DND-41 (cell line): Measurements from ENCODE around the gene THRA.

Source experiments
- ATAC-seq: fragments of 200-7000 bp; cut with Tn5 transposase; 3 replicates; pipeline ENCODE4 v1.9.1; 2021; ENCODE audit warnings: low read depth; ENCODE audit not compliant: insufficient read depth
- DNase-seq: peaks from one replicate; pipeline ENCODE4 v3.0.0-alpha.2; 2020
- H2AFZ ChIP-seq: 2 replicates; pipeline ENCODE4 v1.6.0; 2012; ENCODE audit warnings: low read depth, low read length
- H3K27ac ChIP-seq: 2 replicates; pipeline ENCODE4 v1.5.1; 2012; ENCODE audit warnings: low read length, inconsistent platforms
- H3K27me3 ChIP-seq: fragments of 200-600 bp; sonication (generic); 2 replicates; pipeline ENCODE4 v1.6.0; 2012; ENCODE audit warnings: low read length, mild to moderate bottlenecking, inconsistent platforms; ENCODE audit not compliant: insufficient read depth, poor library complexity
- H3K36me3 ChIP-seq: 2 replicates; pipeline ENCODE4 v1.5.1; 2012; ENCODE audit warnings: low read length, inconsistent platforms; ENCODE audit not compliant: insufficient read depth
- H3K4me1 ChIP-seq: 2 replicates; pipeline ENCODE4 v1.5.1; 2012; ENCODE audit warnings: mild to moderate bottlenecking, low read length; ENCODE audit not compliant: insufficient read depth
- H3K4me2 ChIP-seq: 2 replicates; pipeline ENCODE4 v1.6.0; 2012; ENCODE audit warnings: mild to moderate bottlenecking, moderate library complexity, low read length, inconsistent platforms; ENCODE audit not compliant: insufficient read depth
- H3K4me3 ChIP-seq, 2 experiments: fragments of 200-600 bp in 1 of 2; shearing (Covaris generic) in 1 of 2; 2 replicates each; pipeline ENCODE4 v1.5.1; 2012 to 2016; ENCODE audit warnings: inconsistent platforms in 2 of 2, low read length in 2 of 2, mild to moderate bottlenecking in 2 of 2, low read depth in 1 of 2, moderate library complexity in 1 of 2
- H3K79me2 ChIP-seq: 2 replicates; pipeline ENCODE4 v1.6.0; 2012; ENCODE audit warnings: low read length, inconsistent platforms; ENCODE audit not compliant: insufficient read depth
- H3K9ac ChIP-seq: 2 replicates; pipeline ENCODE4 v1.6.0; 2012; ENCODE audit warnings: low read depth, mild to moderate bottlenecking, inconsistent platforms, low read length, moderate library complexity
- H3K9me3 ChIP-seq: 2 replicates; pipeline ENCODE4 v1.5.1; 2012; ENCODE audit warnings: low read length, moderate library complexity, mild to moderate bottlenecking, inconsistent platforms; ENCODE audit not compliant: insufficient read depth, severe bottlenecking
- H4K20me1 ChIP-seq: 2 replicates; pipeline ENCODE4 v1.6.0; 2012; ENCODE audit warnings: low read length; ENCODE audit not compliant: insufficient read depth
- CTCF ChIP-seq: IDR thresholded peaks from 2 replicates; pipeline ENCODE4 v1.5.1; 2012; ENCODE audit warnings: borderline replicate concordance, low read length, moderate library complexity, mild to moderate bottlenecking; ENCODE audit not compliant: poor library complexity, severe bottlenecking; ENCODE audit errors: extremely low read depth
- EZH2 ChIP-seq: IDR thresholded peaks from 3 replicates; pipeline ENCODE4 v1.6.1; 2012; ENCODE audit warnings: borderline replicate concordance, low read depth, mild to moderate bottlenecking, moderate library complexity, low read length, inconsistent platforms; ENCODE audit not compliant: severe bottlenecking

Gene THRA

GRCh38 chr17:40112191-40112711, 49.5 kb downstream of the THRA start:
- Histone ChIP-seq H3K27me3 (no peaks in the 10 kb centered on the region), H3K4me1 (peaks cover 59% of the 10 kb centered on the region), H4K20me1 (no peaks in the 10 kb centered on the region), H3K4me2 (peak overlapping the region; percentile 74; the same call in 1 of the 2 replicates), H3K36me3 (no peaks in the 10 kb centered on the region), H3K79me2 (no peaks in the 10 kb centered on the region), H3K9me3 (no peaks in the 10 kb centered on the region), H3K4me3 (no peak overlapping the region), H2AFZ (peak overlapping the region; percentile 70; the same call in 1 of the 2 replicates), H3K27ac (peak overlapping the region; percentile 70), H3K9ac (peak overlapping the region; percentile 44)
- DNase-seq, result no peak
- no peak for ATAC-seq
- TF ChIP-seq CTCF (no peak), EZH2 (no peak)

GRCh38 chr17:40112718-40113109, 49.9 kb downstream of the THRA start:
- no peak for DNase-seq
- H3K9me3 ChIP-seq, result no peaks in the 10 kb centered on the region
- H4K20me1 ChIP-seq, result no peaks in the 10 kb centered on the region
- H3K27ac ChIP-seq, result peak overlapping the region; percentile 70
- H3K36me3 ChIP-seq, result no peaks in the 10 kb centered on the region
- peak overlapping the region; percentile 74; the same call in 1 of the 2 replicates for H3K4me2 ChIP-seq
- H2AFZ ChIP-seq, result peak overlapping the region; percentile 70
- no peak for TF ChIP-seq CTCF
- H3K4me1 ChIP-seq, result peaks cover 54% of the 10 kb centered on the region
- no peak overlapping the region for H3K4me3 ChIP-seq
- H3K79me2 ChIP-seq, result no peaks in the 10 kb centered on the region
- no peak for ATAC-seq
- H3K27me3 ChIP-seq, result no peaks in the 10 kb centered on the region
- peak overlapping the region; percentile 44 for H3K9ac ChIP-seq

- H3K79me2 ChIP-seq, result no peaks in the 10 kb centered on the region
- peak overlapping the region; percentile 59 for H3K9ac ChIP-seq
- peak overlapping the region; percentile 4 to 58; a peak in 3 of 4 replicates for H3K4me3 ChIP-seq
- TF ChIP-seq EZH2 (no peak), CTCF (peak; percentile 99)
- peak overlapping the region; percentile 74 for H3K4me2 ChIP-seq
- peak; percentile 96 for DNase-seq
- no peaks in the 10 kb centered on the region for H3K36me3 ChIP-seq
- H2AFZ ChIP-seq, result peak overlapping the region; percentile 70
- no peaks in the 10 kb centered on the region for H4K20me1 ChIP-seq
- H3K27ac ChIP-seq, result peak overlapping the region; percentile 87
- peak; percentile 84 for ATAC-seq
- peaks cover 48% of the 10 kb centered on the region for H3K4me1 ChIP-seq
- no peaks in the 10 kb centered on the region for H3K9me3 ChIP-seq
- H3K27me3 ChIP-seq, result no peaks in the 10 kb centered on the region
These were observed 50.5 kb downstream of the THRA start for GRCh38 chr17:40113110-40113906.
